EL (cell line): ENCODE measurements around the gene NKPD1.

Experiments
- DNase-seq: peaks from one replicate; pipeline ENCODE4 v3.0.0-alpha.2; 2016

Gene NKPD1

DNA sequence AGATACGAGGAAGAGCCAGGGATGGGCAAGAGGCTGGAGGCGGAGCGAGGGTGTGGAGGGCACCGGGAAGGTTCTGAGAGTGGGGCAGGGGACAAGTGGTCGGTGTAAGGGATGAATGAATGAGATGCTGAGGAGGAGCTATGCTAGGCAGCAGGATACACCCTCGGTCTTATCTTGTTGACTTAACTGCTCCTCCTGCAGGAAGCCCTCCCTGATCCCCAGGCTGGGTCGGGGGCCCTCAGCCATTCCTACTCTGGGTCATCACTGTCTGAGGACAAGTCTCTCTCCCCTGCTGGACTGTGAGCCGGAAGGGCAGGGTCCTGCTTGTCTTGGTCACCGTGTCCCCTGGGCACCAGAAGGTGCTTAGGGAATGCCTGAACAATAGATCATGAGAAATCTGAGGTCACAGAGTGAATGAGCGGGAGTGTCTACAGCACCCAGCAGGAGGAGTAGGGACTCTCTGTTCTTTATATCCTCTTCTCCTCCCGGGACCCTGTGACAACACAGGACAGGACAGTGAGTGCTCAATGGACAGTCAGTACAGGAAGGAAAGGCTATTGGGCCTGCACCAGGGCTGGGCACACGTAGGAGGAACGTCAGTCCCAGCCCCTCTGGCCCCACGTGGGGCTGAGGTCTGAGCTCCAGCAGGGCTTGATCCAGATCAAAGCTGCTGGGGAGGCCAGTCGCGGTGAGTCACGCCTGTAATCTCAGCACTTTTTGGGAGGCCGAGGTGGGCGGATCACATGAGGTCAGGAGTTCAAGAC, 6.5 kb downstream of the NKPD1 start:
- peak; percentile 86 for DNase-seq

DNA sequence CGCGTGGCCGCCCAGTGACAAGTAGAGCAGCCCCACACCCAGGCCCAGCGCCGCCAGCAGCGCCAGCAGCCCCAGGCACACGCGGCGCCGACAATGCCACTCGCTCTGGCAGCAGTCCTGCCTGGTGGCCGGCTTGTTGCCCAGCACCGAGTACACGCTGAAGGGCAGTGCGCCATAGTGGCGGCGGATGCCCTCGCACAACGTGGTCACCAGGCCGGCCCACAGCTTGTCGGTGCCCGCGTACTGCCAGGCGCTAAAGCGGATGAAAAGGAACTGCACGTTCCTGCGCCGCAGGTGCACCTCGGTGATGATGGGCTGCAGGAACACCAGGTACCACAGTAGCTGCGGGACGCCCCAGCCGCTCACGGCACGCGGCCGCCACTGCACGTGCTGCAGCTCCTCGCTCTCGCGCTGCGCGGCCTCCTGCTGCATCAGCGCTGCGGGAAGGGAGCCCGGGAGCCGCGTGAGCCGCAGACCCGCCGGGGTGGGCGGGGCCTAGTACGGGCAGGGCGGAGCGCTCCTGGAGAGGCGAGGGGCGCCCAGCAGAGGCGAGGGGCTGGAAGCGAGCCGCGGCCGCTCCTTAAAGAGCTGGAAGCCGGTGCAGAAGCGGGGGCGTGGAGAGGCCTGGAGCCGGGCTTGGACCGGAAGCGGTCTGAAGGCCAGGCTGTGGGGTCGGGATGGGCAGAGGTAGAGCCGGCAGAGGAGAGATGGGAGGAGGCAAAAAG, 7.3 kb downstream of the NKPD1 start:
- DNase-seq: peak; percentile 50

DNA sequence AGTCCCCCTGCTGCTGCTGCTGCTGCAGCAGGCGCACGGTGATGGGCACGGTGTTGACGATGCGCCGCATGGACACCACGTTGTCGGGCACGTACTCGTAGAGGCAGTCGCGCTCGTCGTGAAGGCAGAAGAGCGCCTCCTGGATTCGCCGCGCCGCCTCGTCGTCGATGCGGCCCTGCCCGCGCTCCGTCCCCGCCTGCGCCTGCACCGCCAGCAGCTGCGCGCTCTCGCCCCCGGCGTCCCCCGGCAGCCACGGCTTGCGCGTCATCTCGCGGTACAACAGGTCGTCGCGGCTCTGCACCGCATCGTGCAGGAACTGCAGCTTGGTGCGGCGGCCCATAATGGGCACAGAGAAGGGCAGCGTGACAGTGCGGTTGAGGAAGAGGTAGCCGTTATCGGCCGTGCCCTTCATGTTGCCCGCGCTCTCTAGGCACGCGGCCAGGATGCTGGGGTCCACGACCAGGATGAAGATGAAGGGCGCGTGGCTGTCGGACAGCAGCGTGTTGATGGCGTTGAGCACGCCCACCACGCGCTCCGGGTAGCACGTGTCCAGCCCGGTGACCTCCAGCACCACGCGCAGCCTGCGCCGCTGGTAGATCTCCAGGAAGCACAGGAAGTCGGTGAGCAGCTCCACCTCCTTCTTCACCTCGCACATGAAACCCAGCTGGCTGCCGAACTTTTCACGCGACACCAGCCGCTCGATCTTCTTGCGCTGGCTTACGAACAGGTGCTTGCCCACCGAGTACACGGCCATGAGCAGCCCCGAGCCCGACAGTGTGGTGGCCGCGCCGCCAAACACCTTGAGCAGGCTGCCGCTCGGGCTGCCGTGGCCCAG, 8.1 kb downstream of the NKPD1 start:
- DNase-seq: peak; percentile 31

DNA sequence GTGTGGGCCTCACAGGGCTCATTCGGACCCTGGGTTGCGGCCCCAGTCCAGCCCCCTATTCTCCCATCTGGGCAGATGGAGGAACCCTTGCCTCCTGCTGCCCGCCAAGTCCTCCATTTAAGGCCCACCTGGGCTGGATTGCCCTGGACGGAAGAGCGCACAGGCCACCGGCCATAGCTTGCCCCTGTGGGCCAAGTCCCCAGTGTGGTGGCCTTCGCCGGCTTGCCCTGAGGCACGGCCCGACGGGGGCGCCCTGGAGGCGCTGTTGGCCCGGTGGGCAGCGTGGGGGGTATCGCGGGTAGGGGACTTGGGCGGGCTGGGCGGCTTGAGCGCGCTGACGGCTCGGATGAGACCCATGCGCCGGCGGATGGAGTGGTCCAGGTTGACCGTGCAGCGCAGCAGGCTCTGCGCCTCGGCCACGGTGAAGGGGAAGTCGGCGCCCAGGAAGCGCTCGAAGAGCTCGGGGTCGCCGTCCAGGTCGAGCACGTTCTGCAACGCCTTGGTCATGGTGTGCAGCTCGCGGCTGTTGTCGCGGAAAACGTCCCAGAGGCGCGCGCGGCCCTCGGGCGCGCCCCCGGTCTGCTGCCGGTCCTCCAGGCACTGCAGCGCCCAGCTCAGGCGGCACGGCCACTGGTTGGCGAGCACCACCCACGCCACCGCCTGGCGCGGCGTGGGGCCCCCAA, 8.8 kb downstream of the NKPD1 start:
- no peak for DNase-seq

DNA sequence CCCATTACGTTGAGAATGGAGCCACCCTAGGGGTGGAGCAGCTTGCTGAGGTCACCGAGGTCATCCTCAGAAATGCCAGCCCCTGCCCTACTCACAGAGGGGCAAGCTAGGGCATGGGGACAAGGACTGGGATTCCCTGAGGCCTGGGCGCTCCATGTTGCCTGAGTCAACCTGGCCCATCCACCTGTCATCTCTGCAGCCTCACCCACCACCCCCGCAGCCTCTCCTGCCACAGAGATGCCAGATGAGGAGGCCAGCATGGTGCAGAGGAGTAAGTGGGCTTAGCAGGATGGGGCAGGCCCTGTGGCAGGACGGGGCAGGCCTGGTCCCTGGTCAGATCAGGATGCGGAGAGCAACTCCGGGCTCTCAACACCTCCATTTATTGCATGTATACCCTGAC, 9.5 kb downstream of the NKPD1 start:
- no peak for DNase-seq

DNA sequence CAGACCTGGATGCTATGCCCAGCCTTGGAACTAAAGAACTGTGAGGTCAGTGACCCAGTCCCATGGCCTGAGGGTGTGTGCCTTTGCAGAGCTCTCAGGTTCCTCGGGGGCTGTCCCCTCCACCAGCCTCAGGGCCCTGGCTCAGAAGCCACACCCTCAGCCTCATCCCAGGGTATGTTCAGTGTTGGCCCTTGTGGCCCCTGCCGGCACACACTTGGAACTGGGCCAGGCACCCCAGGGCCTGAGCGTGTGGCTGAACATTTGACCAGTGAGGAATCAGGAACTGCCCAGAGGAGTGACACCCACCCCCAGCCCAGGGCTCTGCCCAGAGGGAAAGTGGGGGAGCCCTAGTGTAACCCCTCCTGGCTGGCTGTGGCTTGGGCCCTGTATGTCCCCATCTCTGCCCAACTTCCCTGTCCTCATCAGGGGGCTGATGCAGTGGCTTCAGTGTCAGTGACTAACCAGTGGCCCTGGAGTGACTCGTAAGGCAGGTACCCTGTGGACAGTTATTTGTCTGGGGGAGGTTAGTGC, 10.0 kb downstream of the NKPD1 start:
- no peak for DNase-seq

DNA sequence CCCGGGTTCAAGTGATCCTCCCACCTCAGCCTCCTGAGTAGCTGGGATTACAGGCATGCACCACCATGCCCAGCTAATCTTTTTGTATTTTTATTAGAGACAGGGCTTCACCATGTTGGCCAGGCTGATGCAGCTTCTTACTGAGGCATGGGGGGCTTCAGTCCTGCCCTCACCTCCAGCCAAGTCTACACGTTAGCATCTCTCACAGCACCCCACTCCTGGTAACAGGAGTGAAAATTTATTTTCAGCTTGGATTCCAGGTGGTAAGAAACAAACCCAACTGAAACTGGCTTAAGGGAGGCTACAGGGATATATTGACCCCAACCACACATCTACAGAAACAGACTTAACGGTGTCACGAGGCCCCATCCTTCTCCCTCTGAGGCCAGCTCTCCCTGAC, 10.6 kb downstream of the NKPD1 start:
- no peak for DNase-seq

DNA sequence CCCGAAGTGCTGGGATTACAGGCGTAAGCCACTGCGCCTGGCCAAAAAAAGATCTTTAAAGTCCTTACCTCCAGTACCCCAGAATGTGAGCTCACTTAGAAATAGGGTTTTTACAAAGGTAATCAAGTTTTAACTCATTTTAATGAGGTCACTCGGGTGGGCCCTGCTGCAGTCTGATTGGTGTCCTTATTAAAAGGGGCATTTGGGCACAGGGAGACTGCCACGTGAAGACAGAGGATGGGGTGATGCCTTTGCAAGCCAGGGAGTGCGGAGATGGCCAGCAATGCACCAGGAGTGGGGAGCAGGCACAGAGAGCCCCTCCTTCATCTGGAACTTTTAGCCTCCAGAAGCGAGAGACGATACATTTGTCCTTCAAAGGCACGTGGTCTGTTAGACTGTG, 11.7 kb downstream of the NKPD1 start:
- DNase-seq: no peak

DNA sequence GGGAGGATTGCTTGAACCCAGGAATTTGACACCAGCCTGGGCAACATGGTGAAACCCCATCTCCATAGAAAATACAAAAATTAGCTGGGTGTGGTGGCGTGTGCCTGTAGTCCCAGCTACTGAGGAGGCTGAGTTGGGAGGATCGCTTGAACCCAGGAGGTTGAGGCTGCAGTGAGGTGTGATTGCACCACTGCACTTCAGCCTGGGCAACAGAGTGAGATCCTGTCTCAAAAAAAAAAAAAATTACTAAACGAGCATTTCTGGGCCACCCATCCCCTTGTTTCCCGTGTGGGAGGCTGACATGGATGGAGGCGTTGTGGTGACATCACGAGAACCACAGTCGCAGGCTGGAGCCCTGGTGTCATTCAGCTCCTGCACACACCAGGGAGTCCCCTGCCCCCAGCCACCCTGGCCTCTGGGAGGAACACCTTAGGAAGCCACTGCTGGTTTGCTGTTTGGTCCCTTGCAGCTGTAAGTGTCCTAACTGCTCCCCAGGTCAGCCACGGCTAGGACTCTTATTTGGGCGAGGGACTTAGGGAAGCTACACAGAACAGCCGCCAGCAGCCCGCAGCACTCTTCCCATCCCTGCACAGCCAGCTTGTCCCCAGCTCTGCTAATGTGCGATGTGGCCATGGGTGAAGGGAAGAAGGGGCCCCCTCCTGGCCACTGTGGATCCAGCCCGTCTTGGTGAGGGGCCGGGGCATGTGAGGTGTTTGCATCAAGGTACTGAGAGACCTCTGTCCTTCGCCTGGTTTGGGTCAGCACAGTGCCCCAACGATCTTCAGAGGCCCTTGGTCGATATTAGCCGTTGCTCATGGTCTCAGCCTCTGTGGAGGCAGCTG, 12.7 kb downstream of the NKPD1 start:
- DNase-seq: no peak

DNA sequence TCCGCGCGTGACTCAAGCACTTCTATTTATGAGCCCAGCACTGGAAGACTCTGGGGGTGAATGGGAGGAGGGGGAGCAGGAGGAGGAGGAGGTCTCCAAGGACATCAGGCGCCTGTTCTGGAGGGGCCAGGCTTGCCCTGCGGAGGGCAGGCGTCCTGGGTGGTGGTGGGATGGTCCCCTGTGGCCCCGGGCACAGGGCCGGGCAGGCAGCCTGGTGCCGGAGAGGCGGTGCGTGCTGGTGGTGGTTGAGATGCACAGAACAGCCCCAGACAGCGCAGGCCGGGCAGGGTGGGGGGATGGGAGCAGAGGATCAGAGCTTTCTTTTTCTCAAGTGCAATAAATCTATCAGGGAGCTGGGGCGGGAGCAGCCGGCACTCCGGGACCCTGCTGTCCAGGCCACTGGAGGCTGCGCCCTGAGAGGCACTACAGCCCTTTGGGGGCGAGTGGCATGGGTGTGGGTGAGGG, 14.0 kb downstream of the NKPD1 start:
- no peak for DNase-seq

DNA sequence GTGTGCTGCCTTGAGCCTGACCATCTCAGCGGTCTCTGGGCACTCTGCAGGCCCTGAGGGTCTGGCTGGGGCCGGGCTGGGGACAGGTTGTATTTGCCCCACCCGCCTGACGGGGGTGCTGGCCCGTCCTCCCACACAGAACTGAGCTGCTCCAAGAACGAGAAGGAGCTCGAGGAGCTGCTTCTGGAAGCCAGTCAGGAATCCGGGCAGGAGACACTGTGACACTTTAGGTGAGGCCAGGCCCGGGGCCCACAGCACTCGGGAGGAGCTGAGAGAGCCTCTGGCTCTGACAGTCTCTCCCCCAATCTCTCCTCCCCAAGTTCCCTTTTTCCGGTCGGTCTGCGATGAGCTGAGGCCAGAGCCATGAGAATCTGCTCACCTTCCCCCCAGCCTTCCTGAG, 14.5 kb downstream of the NKPD1 start:
- DNase-seq: no peak

DNA sequence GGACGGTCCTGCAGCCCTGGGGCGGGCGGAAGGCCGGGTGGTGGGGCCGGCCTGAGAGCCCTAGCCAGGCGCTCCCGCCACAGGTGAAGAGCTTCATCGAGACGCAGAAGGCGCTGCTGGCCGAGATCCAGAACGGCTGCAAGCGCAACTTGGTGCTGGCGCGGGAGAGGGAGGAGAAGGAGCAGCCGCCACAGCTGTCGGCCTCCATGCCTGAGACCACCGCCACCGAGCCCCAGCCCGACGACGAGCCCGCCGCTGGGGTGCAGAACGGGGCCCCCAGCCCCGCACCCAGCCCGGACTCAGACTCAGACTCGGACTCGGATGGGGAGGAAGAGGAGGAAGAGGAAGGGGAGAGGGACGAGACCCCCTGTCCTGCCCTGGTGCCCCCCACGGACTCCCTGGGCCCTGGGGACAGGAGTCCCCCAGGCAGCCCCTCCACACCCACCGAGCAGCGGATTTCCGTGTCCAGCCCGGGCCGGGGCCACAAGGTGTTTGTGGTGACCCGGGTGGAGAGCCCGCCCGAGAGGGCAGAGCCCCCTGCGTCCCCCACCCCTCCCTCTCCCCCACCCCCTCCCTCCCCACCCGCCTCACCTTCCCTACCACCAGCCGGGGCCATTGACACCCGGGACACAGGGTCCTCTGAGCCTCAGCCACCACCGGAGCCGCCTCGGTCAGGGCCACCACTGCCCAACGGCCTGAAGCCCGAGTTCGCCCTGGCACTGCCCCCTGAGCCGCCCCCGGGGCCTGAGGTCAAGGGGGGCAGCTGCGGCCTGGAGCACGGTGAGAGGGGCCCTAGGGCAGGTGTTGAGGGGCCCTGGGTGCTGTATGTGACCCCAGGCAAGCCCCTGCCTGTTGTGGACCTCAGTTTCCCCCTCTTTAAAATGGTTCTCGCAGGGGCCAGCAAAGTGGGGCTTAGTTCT, 15.3 kb downstream of the NKPD1 start:
- DNase-seq: no peak

DNA sequence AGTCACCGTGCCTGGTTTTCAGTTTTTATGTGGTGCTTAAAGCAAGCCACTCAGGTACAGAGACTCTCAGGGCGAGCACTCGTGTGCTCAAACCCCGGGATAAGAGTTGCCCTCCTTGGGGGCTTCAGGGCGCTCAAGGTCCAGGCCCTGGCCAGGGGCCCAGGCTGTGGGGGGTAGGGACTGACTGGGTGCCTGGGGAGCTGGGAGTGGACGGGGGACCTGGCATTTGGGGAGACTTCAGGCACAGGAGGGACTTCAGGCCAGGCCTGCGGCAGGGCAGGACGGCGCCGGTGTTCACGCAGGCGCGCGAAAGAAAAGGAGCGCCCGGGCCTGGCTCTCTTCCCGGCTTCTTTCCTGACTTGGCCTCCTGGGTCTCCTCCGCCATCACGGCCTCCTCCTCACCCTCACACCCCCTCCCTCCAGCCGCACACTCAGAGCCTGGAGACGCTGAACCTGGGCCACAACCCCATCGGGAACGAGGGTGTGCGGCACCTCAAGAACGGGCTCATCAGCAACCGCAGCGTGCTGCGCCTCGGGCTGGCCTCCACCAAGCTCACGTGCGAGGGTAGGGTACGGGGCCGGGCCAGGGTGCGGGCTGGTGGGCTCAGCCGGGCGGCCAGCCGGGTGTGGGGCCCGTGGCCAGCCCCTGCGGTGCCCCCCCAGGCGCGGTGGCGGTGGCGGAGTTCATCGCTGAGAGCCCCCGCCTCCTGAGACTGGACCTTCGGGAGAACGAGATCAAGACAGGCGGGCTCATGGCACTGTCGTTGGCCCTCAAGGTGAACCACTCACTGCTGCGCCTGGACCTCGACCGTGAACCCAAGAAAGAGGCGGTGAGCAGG, 16.1 kb downstream of the NKPD1 start:
- DNase-seq: no peak

DNA sequence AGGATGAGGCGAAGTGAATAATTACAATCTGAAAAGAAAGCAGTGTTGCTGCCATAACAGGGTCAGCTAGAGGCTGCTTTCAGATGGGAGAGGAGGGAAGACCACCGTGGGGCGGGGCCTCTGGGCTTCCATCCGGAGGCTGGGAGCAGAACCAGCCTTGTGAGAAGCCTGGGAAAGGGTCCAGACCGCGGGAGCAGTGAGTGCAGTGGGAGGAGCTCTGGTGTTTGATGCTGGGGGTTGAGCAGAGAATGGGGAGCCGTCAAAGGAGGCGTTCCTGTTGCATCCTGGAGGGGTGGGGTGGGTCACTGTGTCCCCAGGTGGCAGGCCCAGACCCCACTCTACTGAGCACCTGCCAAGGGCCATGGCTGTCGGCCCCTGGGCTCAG, 18.1 kb downstream of the NKPD1 start:
- DNase-seq: no peak

DNA sequence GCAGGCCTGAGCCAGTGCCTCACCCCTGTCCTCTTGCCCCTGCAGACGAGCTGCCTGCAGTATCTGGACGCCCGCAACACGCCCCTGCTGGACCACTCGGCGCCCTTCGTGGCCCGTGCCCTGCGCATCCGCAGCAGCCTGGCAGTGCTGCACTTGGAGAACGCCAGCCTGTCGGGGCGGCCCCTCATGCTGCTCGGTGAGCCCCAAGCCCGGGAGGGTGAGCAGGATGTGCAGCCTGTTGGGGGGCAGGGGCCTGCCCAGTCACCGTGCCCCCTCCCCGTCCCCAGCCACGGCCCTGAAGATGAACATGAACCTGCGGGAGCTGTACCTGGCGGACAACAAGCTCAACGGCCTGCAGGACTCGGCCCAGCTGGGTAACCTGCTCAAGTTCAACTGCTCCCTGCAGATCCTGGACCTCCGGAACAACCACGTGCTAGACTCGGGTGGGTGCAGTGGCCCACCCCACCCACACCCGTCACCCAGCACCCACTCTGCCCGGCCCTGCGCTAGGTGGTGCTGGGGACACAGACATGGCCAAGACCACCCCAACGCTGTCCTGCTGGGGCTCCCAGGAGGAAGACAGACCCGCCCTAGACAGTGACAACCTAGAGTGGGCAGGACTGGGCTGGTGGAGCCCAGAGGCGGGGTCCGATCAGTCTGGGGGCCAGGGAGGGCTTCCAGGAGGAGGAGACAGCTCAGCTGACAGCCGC, 18.6 kb downstream of the NKPD1 start:
- DNase-seq: no peak

DNA sequence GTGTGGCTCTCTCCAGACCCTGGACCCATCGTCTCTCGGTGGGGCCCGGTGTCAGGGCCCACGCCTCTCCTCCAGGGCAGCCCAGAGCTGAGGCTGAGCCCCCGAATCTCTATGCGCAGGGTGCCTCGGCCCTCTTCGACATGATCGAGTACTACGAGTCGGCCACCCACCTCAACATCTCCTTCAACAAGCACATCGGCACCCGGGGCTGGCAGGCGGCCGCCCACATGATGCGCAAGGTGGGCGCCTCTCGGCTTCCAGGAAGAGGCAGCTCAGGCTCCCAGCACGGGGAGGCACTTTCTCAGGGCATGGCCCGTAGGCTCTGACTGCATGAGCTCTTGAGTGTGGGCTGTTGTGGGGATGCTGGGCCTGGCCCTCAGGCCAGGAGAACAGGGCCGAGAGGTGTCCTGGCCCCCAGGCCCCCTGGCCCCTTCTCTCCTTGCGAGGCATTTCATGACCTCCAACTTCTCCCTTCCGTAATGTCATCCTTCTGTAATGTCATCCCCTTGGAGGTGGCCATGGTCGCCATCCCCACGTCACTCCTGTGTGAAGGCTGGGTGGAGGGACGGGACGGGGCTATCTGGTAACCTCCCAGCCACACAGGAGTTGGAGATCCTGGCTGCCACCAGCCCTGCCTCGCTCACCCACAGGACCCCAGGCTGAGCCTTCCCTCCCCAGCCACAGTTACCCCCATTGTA, 19.4 kb downstream of the NKPD1 start:
- DNase-seq: no peak

DNA sequence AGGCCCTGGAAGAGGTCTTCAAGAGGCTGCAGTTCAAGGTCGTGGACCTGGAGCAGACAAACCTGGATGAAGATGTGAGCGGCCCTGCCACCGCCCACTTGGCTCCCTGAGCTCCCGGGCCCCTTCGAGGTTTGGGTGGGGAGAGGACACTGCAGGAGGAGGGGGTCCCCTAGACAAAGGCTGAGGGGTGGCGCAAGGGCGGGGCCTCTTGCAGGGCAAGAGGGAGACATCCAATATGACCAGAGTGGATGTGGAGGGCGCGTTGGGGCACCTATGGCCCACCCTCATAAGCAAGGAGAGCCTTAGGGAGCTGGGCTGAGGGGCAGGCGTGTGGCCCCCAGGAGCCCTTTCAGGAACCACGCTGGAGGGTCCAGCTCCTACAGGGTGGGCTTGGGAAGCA, 20.2 kb downstream of the NKPD1 start:
- no peak for DNase-seq

DNA sequence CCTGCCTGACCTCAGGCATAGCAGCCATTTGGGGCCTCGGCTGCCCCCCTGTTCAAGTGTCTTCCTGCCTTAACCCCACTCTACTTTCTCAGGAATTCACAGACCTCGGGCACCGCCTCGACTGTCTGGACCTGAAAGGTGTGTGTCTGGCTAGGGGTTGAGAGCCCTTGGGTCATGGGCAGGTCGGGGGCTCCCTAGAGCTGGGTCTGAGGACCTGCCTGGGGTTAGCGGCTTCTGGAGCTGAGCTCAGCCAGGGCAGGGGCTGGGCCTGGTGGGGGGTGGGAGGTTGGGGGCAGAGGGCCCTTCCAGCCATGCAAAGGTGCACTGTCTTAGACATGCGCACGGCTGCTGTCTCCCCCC, 20.7 kb downstream of the NKPD1 start:
- DNase-seq: no peak
